Panc1 (cell line): Measurements from ENCODE around the gene ZNF730.

Source experiments
- CTCF ChIP-seq: fragments of 450-650 bp; IDR thresholded peaks from 2 replicates; pipeline ENCODE4 v1.5.1; 2017; ENCODE audit warnings: mild to moderate bottlenecking
- POLR2AphosphoS5 ChIP-seq: IDR thresholded peaks from 2 replicates; pipeline ENCODE4 v1.6.1; 2012; ENCODE audit warnings: mild to moderate bottlenecking, low read depth, low read length, moderate library complexity

- TF ChIP-seq CTCF: no peak
- no peak for TF ChIP-seq POLR2AphosphoS5
These were observed 66.4 kb downstream of the ZNF730 start for GRCh38 chr19:23183251-23183650.
